Fibroblast of the conjunctiva (primary cell): Measurements from ENCODE around the gene TCF12.
A peak's percentile ranks its signal among the peaks of the same experiment; 100 is the strongest.
"Not testable (repeated sequence)": the region's sequence is repeated elsewhere in the genome, so short reads cannot be mapped to it uniquely, and the experiment has no call there.

Experiments
- DNase-seq: peaks from one replicate; pipeline ENCODE4 v3.0.0-alpha.2; 2010; ENCODE audit warnings: low read depth

TCF12 gene

DNA sequence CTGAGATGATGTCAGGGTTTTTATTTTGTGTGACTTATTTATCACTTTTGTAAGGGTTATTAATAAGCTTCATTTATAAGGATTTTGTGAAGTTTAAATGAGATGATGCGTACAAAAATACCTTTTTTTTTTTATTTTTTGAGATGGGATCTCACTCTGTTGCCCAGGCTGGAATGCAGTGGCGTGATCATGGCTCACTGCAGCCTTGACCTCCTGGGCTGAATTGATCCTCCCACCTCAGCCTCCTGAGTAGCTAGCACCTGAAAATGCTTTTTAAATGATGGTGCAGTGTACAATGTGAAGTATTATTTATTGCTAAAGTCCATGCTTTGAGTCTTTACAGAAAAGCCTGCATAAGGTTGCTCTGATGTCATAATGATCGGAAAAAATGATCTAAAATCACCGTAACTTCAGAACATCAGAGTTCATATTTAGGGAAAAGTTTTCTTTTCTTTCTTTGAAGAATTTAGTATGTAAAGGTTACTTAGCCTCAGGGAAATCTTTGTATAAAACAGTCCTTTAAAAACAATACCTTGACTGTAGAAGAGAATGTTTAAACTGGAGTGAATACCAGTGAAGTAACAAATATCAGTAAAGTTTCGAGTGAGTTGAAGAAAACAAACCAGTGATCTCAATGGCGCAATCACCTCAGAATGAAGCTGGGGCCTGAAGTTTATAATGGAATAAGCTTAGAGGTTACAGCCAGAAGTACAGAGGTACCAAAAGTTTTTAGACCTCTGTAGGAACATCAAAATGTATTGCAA lies 29.7 kb downstream of the TCF12 start:
- DNase-seq = no peak

DNA sequence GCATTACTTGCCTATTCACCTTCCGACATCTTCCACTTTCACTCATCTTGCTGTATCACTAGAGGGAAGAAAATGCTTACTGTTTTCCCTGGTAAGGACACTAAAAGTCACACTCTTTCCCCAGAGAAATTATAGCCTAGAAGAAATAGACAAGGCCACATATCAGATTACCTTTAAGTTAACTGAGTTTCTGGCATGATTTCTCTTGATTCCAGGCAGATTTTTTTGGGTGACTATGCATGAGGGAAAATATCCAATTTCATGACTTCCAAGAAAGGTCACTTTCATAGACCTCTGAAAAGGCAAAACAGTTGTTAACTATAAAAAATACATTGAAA lies 30.3 kb downstream of the TCF12 start:
- no peak for DNase-seq

DNA sequence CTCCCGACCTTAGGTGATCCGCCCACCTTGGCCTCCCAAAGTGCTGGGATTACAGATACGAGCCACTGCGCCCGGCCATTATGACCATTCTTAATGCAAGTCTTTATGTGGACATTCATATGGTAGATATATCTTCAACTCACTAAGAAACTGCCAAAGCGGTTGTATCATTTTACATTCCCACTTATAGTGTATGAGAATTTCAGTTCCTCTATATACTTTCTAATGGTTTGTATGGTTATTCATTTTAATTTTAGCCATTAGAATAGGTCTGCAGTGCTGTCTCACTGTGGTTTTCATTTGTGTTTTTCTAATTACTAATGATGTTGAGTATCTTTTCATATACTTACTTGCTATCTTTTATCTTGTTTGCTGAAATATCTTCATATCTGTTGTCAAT lies 32.5 kb downstream of the TCF12 start:
- no peak for DNase-seq

DNA sequence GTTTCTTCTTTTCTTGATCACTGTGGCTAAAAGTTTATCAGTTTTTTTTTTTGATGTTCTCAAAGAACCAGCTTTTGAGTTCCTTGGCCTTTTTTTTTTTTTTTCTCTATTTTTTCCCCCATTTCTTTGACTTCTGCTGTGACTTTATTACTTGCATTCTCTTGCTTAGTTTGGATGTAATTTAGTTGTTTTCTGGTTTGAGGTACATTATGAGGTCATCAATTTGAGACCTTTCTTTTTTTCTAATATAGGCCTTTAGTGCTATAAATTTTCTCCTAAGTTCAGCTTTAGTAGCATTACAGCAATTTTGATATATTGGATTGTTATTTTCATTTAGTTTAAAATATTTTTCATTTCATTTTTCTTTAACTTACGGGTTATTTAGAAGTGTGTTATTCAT lies 35.3 kb downstream of the TCF12 start:
- no peak for DNase-seq

DNA sequence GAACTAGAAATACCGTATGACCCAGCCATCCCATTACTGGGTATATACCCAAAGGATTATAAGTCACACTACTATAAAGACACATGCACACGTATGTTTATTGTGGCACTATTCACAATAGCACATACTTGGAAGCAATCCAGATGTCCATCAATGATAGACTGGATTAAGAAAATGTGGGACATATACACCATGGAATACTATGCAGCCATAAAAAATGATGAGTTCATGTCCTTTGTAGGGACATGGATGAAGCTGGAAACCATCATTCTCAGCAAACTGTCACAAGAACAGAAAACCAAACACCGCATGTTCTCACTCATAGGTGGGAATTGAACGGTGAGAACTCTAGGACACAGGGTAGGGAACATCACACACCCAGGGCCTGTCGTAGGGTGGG lies 36.6 kb downstream of the TCF12 start:
- DNase-seq = not testable (repeated sequence)

DNA sequence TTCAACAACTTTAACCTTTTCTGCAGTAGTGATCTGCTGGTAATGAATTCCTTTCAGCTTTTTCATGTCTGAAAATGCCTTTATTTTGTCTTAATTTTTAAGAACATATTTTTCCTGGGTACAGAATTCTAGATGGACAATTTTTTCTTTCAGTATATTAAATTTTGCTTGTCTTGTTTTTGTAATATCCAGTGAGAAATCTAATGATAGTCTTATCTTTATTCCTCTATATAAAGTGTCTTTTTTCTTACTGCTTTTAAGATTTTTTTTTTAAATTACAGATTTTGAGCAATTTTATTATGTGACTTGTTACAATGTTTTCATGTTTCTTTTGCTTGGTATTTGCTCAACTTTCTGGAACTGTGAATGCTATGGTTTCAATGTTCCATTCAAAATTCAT lies 38.1 kb downstream of the TCF12 start:
- no peak for DNase-seq

DNA sequence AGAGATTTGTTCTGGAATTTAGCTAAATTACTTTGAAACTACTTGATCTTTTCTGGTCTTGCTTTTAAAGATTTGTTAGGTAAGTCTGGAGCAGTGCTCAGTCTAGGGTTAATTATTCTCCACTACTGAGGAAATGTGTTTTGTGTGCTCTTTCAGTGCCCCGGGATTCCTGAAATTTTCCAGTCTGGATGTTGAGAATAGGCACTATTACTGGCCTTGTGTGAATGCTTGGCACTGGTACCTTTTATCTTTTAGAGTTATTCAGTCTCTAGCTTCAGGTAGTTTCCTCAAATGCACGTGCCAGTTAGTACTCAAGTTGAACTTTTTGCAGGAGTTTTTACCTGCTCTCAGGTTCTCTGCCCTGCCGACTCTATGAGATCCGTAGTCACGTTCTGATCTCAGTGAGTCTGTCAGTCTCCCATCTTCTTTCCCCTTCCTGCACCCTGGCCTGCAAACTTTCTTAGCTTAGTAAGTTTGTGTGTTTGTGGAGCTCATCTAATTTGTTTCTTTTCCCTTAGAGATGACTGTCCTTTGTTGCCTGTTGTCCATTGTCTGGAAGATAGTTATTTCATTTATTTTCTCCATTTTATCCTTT lies 39.5 kb downstream of the TCF12 start:
- no peak for DNase-seq

DNA sequence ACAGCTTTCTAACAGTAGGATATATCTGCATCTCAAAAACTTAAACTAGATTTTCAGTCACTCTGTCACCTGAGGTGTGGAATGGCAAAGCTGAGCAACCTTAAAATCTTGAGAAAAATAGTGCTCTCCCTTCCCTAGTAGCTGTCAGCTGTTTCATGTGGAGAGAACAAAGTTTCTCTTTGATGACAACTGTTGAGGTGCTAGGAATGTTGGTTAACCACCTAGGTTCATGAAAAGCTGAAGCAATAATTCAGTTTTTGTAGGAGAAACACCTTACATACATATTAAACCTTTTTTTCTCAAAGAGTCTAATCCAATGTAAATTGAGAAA lies 40.8 kb downstream of the TCF12 start:
- no peak for DNase-seq

DNA sequence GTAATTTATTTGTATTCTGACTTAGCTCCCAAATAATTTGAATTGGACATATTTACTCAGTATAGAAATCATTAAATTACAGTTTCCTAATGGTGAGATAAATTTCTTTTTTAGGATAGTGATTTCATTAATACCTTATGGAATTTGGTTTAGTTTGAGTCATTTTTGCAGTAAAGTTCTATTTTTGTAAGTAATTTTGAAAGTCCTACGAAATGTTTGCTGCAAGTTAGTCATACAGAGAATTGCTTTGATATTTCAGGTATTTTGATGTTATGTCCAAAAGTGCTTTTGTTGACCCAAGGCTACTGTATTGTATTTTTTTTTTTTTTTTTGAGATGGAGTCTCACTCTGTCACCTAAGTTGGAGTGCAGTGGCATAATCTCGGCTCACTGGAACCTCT lies 41.7 kb downstream of the TCF12 start:
- no peak for DNase-seq

DNA sequence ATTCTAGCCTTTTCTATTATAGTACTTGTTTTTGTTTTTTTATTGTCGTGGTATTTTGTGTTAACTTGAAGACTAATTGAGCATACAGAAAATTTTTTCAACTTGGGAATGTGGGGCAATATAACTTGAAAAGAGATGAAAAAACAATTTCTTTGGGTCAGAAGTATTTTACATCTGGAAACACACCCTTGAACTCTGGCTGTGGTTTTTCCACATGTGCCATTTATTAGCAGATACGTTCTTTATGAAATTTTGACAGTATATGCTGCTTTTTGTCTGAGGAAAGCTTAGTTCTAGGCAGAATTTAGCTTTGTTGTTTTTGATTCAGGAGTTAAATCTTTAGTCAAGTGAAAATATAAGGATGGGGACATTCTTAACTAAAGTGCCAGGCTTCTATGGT lies 44.7 kb downstream of the TCF12 start:
- DNase-seq = peak; percentile 33

DNA sequence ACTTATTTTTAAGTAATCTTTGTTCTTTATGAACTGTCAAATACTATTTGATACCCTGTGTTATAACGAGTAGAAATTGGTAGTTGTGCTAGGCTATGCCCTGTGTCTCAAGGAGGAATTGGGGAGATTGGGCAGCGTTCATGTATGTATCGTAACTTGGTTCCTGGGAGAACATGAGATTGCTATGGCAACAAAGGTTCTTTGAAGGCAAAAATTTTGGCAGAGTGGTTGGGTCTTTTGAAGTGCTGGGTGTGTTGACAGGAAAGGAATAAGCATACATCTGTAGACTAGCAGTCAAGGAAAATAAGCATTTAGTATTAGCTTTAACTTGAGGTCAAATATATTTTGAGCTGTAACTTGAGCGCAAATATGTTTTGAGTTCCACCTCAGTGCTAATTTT lies 45.3 kb downstream of the TCF12 start:
- peak; percentile 18 for DNase-seq

DNA sequence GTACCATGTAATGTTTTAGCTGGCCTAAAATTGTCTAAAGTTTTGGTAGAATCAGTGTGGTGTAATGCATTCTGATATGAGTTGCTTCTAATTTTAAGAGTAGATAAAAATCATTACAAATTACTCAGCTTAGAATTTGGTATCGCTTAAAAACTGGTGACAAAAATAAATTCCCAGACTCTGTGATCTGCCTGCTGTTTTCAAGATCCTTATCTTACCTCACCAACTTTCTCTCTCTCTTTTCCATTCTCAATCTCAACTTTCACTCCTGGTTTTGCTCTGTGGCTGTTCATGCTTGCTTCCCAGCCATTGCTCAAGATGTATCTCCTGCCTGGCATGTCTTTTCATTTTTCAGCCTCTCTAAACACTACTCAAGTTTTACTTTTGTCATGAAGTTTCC lies 45.7 kb downstream of the TCF12 start:
- no peak for DNase-seq

DNA sequence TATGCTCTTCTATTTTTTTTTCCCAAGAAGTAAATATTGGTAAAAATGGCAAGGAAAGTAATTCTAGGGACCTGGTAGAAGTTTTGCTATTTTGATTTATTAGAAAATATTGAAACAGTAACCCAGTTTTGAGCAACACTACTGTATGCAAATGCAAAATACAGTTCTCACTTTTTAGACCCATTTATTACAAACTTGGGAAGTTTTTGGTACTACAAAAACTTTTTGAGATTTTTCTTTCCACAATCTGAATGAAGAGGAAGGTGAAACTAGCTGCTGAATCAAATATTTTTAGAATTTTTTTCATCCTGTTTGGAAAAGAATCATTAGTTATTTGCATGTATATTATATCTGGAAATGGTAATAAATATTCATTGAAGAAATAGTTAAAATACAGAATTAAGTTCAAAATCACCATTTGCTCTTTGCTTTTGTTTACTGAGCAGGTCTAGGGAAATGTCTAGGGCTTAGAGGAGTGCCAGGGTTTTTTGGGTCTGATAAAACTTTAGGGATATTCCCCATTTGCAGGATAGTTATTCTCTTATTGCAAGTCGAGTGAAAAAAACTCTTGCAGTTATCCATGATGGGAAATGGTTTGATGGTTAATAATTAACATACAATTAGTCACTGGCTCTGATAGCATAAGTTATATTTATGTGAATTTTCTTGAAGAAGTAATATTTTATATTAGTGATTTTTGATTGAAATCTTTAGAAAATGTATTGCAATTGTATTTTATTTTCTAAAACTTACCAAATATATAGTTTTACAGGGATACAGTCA lies 47.0 kb downstream of the TCF12 start:
- DNase-seq = no peak

DNA sequence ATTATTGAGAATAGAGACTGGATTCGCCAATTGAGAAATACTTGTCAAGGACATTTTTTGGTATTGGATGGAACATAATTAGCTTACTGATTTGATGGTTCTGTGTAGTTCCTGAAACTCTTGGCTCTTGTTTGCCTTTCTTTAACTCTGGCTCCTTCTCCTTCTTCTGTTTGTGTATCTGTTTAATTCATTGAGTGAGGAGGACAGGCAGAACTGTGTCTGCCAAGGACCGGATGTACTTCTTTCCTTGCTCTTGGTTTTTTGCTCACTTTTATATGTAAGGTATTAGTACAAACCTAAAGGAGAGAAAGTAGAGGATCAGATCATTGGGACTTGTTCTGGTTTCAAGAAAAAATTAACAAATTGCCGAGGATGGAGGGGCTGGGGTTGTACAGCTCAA lies 48.9 kb downstream of the TCF12 start:
- DNase-seq = no peak

DNA sequence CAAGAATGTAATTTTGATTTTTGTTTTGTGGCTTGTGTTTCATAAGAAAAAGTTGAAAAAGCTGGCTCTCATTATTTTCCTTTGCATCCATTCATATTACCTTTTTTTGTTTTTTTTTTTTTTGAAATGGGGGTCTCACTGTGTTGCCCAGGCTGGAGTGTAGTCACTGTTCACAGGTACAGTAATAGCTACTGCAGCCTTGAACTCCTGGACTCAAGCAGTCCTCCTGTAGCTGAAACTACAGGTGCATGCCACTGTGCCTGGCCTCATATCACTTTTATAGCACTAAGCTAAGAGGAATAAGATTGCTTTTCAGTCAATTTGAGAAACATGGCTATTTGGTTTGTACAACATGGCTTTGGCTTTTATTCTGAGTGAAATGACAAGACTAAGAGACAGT lies 49.8 kb downstream of the TCF12 start:
- DNase-seq = no peak

DNA sequence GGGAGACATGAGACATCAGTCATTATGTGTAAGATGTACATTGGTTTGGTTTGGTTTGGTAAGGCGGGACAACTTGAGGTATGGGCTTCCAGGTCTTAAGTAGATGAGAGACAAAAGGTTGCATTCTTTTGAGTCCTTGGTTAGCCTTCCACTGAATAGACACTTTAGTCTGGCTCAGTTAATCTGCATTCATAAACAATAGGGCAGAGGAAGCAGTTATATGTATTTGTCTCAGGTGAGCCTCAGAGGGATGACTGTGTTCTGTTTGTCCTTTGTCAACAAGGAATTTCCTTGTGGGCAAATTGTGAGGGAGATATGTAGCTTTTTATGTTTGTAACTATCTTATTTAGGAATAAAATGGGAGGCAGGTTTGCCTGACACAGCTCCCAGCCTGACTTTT lies 50.4 kb downstream of the TCF12 start:
- DNase-seq = no peak

DNA sequence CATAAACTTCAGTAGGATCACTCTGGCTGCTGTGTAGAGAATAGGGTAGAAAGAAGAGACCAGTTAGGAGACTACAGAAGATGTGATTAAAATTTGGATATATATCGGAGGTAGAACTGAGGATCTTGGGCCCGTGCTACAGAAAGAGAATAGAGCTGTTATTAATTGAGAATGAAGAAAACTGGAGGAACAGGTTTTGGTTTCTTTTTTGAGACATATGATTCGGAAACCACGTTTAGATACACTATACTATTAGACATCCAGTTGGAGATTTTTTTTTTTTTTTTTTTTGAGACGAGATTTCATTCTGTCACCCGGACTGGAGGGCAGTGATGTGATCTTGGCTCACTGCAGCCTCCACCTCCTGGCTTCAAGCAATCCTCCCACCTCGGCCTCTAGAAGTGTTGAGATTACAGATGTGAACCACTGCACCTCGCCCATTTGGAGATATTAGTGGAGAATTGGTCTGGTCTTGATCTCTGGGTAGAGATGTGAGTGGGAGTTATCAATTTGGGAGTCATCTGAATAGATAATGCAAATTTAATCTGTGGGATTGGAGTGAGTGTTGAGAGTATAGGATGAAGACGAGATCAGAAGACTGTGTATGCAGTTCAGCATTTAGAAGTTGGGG lies 50.9 kb downstream of the TCF12 start:
- no peak for DNase-seq

DNA sequence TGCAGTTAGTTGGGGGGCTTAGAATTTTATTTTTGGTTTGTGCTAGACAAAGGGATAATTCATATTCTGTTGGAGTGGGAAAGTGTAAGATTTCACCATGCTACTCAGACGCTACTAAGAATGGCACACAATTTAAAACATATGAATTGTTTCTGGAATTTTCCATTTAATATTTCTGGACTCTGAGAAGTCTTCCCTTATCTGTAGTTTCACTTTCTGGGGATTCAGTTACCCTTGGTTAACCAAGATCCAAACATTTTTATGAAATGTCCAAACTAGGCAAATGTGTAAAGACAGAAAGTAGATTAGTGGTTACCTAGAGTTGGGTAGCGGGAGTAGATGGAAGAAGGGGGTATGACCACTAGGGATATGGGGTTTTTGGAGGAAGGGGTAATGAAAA lies 53.1 kb downstream of the TCF12 start:
- DNase-seq = no peak

DNA sequence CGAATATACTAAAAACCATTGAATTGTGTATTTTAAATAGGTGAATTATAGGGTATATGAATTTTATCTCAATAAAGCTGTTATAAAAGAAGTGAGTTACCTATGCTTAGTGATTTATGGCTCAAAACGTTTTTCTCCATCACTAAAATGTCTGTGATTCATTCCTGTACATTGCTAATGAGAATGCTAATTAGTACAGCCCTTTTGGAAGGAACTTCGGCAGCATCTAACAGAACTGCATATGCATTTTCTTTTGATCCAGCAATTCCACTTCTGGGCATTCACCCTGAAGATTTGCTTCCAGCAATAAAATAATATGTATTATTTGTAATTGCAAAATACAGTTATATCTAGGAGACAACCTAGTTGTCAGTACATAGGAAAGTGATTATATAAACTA lies 53.6 kb downstream of the TCF12 start:
- DNase-seq = no peak

DNA sequence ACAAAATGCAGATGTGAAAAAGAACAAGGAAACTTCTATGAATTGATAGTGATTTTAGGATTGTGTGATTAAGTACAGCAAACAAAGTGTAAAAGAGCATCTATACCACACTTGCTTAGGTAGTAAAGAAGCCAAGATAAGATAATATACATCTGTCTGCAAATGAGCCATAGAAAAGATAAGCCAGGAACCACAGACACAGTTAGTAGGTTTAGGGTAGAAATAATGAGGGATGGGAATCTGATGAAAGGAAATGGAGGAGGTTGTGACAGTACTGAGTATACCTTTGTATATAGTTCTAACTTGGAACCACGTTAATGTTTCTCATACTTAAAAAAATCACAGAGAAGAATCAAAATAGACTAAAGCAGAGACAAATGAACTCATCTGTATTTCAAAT lies 54.0 kb downstream of the TCF12 start:
- no peak for DNase-seq

DNA sequence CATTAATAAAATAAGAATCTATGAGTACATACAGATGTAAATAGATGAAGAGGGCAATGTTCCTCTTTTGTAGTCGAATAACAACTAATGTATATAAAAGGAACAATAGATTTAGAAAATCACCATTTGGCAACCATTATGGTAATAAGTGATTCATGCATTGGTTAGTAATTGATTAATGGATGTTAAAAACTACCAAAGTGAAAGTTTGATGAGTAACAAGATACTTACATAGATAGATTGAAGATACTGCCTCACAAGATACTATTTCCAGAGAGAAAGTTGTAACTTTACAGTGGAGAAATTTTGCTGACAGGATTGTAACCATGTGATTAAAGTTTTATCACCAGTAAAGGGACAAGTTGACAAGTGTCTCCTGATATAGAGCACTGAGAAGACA lies 55.0 kb downstream of the TCF12 start:
- DNase-seq = no peak

DNA sequence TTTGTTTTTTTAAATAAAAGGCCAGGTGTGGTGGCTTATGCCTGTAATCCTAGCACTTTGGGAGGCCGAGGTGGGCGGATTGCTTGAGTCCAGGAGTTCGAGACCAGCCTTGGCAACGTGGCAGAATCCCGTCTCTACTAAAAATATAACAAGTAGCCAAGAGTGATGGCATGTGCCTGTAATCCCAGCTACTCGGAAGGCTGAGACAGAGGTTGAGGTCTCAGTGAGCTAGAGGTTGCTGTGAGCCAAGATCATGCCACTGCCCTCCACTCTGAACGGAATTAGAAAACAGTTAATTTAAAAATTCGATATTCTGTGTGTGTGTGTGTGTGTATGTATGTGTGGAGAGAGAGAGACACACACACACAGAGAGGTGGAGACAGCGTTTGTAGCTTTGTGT lies 58.8 kb downstream of the TCF12 start:
- DNase-seq = no peak
